Rectal smooth muscle tissue (tissue), 1 donor: ENCODE measurements around the gene RAE1.

Experiments
- H3K27ac ChIP-seq: one replicate; pipeline ENCODE4 v1.7.0; 2013; ENCODE audit warnings: low read depth, low read length, inconsistent platforms
- H3K27me3 ChIP-seq: one replicate; pipeline ENCODE4 v1.7.0; 2013; ENCODE audit warnings: low read length; ENCODE audit not compliant: control insufficient read depth, insufficient read depth
- H3K36me3 ChIP-seq: one replicate; pipeline ENCODE4 v1.7.0; 2013; ENCODE audit warnings: low read length; ENCODE audit not compliant: control insufficient read depth, insufficient read depth
- H3K4me1 ChIP-seq: one replicate; pipeline ENCODE4 v1.7.0; 2013; ENCODE audit warnings: low read length; ENCODE audit not compliant: control insufficient read depth, insufficient read depth
- H3K4me3 ChIP-seq: one replicate; pipeline ENCODE4 v1.7.0; 2013; ENCODE audit warnings: low read length
- H3K9ac ChIP-seq: one replicate; pipeline ENCODE4 v1.7.0; 2013; ENCODE audit warnings: low read length

RAE1 gene

DNA sequence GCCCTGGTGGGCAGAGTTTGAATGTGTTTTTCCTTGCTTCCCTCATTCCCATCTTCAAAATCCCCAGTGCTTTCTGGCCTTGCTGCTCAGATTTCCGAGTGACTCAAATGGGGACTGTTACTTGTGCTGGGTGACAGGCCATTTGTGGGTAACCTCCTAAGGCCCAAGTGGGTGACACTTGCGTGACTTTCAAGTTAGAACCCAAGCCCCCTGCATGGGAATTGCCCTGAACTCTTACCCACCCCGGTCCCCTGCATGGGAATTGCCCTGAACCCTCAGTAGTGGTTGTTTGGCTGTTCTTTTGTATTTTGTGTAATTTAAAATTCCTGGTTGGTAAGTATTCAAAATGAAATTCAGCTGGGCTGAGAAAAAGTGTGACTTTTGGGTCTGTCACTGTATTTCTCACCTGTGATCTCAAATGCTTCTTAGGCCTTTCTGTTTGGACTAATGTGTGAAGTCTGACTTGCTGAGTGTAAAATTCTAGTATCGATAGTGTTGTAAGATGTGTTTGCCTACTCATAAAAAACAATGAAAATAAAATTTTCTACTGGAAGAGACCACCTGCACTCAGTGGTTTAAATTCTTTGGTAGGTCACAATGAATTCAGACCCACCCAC lies 27.7 kb downstream of the RAE1 start:
- no peaks in the 10 kb centered on the region for H3K27me3 ChIP-seq
- H3K4me1 ChIP-seq = no peaks in the 10 kb centered on the region
- H3K4me3 ChIP-seq = no peak overlapping the region
- H3K36me3 ChIP-seq = peaks cover 14% of the 10 kb centered on the region
- H3K27ac ChIP-seq = no peak overlapping the region
- no peak overlapping the region for H3K9ac ChIP-seq

DNA sequence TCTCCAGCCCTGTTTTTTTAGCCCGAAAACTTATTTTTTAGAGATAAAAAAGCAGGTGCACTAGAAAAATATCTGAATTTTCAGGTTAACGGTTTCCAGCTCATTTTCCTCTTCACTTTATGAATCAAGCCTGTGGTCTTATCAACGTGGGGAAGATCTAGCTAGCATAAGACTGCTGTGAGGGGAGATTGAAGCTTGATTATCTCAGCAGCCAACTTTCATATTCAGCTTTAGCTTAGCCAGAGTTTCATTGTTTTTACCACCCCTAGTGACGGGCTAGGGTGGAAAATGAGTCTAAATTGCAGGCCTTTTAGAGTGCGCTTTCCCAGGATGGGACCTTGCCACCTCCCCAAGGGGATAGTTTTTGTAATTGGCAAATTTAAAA lies 28.2 kb downstream of the RAE1 start:
- H3K36me3 ChIP-seq = peaks cover 11% of the 10 kb centered on the region

DNA sequence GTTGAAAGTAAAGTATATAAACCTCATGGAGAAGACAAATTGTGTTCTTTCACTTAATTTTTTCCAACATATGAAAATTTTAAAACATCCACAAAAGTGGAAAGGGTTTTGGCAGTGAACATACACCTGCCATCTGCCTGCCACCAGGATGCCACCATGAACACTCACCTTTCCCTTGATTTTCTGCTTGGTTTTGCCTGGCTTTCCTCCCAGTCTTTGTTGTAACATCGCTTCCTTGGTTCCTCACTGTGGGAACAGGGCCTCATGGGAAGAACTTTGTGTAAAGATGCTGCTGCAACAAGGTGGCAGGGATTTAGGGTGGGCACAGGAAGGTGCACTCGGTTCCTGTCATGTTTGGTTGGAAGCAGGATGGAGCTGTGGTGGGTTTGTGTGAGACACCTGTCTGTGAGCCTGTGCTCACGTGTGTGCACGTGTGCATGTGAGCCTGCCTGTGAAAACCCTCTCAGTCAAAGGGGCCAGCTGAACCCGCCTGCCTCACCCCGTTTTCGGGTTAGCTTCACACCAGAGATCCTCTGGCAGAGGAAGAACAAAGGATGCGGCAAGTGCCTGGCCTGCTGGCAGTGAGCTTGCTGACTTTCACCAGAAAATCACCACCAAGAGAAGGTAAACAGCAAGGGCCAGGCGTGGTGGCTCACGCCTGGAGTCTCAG lies 29.2 kb downstream of the RAE1 start:
- no peaks in the 10 kb centered on the region for H3K27me3 ChIP-seq
- H3K9ac ChIP-seq = no peak overlapping the region
- H3K27ac ChIP-seq = no peak overlapping the region
- H3K4me1 ChIP-seq = no peaks in the 10 kb centered on the region
- H3K36me3 ChIP-seq = peaks cover 6% of the 10 kb centered on the region
- no peak overlapping the region for H3K4me3 ChIP-seq

More for the DNA sequence above, 28.2 kb downstream of the RAE1 start:
- H3K4me3 ChIP-seq = no peak overlapping the region
- H3K4me1 ChIP-seq = no peaks in the 10 kb centered on the region
- H3K9ac ChIP-seq = no peak overlapping the region
- H3K27ac ChIP-seq = no peak overlapping the region
- H3K27me3 ChIP-seq = no peaks in the 10 kb centered on the region

DNA sequence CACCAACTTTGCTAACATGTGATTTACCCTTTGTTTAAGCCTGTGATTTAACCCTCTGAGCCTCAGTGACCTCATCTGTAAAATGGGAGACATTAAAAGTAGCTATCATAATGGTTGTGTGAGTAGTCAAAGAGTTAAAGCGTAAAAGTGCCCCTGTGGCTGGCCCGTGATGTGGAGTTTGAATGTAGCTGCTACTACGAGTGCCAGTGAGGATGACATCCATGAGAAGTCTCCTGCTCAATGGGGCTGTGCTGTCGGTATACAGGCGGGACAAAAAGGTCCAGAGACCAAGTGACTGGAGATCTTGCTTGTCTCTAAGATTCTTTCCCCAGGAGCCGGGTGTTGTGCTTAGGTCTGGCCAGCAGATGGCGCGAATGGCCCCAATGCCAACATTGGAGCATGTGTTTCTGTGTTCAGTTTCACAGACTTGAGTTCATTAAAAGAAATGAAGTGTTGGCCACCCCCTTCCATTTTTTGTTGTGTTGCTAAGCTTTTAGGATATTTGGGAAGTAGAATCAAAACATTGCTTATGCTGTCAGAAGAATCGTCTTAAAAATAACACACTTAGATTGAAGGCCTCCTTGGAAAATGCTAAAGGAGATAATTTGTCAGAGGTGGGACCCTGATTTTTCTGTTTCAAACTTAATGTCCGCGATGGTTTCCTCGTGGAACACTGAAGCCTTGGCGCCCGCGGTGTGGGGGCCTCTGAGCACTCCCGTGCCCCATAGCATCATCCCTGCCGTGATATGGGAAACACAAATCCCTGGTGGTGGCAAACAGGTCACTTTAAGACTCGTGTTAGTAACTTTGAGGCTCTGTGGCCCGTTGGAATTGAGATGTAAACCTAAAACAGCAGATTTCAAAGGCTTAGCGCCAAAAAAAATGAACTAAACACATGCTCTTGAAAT lies 30.8 kb downstream of the RAE1 start:
- Histone ChIP-seq H3K27ac (no peak overlapping the region), H3K4me3 (no peak overlapping the region), H3K4me1 (no peaks in the 10 kb centered on the region), H3K36me3 (peaks cover 2% of the 10 kb centered on the region), H3K27me3 (no peaks in the 10 kb centered on the region), H3K9ac (no peak overlapping the region)

DNA sequence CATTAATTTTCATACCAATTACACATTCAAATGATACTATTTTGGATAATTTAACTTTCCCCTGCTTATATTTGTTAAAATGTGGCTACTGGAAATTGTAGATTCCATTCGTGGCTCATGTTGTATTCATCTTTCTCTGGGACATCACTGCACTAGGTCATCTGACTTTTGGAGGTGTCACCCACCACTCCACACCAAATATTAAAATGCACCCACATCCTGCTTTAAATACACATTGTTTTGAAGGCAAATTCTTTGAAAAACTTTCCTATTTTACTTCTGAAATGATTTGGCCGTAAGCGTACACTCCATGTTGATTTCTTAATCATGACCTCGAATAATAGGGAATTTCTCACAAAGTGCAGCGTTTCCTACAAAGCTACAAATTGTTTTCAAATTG lies 31.5 kb downstream of the RAE1 start:
- H3K4me1 ChIP-seq = no peaks in the 10 kb centered on the region
- no peak overlapping the region for H3K4me3 ChIP-seq
- no peaks in the 10 kb centered on the region for H3K36me3 ChIP-seq
- no peak overlapping the region for H3K27ac ChIP-seq
- no peaks in the 10 kb centered on the region for H3K27me3 ChIP-seq
- H3K9ac ChIP-seq = no peak overlapping the region

DNA sequence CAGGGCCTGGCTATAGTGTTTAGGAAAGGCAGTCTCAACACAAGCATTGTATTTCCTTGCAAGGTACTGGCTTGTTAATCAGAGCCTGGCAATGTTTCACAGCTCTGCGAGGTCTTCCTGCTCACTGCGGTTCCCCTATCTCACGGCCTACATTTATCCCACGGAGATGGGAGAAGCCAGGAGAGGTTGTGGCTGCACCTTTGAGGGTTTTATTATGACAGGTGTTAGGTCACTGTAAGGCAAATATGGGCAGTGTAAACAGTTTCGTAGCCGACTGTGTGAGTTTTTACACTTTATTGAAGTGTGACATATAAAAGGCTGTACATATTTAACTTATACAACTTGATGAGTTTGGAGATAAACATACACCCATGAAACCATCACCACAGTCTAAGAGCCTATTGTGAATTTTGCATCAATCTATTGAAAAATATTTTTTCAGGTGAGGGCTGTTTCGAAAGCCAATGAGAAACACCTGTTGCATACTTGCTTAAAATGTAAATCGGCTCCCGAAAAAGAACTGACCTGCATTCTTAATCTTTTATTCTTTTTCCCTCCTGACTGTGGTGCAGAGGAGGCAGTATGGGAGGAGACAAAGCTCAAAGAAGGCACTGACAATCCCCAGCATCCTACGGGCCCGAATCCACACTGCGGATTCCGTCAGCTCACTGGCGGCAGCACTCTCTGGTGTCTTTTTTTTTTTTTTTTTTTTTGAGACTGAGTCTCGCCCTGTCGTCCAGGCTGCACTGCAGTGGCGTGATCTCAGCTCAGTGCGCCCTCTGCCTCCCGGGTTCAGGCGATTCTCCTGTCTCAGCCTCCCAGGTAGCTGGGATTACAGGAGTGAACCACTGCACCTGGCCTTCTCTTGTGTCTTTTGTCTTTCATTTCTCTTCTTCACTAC lies 32.6 kb downstream of the RAE1 start:
- Histone ChIP-seq H3K27ac (no peak overlapping the region), H3K36me3 (no peaks in the 10 kb centered on the region), H3K4me3 (no peak overlapping the region), H3K9ac (no peak overlapping the region), H3K4me1 (no peaks in the 10 kb centered on the region), H3K27me3 (no peaks in the 10 kb centered on the region)

DNA sequence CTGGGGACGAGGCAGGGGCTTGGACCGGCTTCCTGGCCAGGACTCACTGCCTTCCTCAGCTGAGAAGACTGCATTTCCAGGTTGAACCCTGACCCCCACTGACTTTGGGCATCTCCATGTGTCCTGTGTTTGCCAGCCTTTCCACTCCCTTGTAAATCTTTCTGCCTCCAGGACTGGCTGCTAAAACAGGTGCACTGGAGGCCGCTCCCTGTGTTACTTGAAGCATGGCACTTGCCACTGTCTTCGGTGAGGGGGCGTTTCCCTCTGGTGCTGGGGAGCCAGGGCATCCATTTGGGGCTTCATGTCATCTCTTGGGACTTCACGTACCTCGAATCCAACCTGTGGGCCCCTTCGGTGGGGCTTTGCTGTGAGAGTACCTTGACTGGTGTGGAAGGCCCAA lies 33.4 kb downstream of the RAE1 start:
- no peak overlapping the region for H3K27ac ChIP-seq
- H3K4me1 ChIP-seq = peaks cover 2% of the 10 kb centered on the region
- no peaks in the 10 kb centered on the region for H3K36me3 ChIP-seq
- no peak overlapping the region for H3K4me3 ChIP-seq
- no peak overlapping the region for H3K9ac ChIP-seq
- H3K27me3 ChIP-seq = no peaks in the 10 kb centered on the region

DNA sequence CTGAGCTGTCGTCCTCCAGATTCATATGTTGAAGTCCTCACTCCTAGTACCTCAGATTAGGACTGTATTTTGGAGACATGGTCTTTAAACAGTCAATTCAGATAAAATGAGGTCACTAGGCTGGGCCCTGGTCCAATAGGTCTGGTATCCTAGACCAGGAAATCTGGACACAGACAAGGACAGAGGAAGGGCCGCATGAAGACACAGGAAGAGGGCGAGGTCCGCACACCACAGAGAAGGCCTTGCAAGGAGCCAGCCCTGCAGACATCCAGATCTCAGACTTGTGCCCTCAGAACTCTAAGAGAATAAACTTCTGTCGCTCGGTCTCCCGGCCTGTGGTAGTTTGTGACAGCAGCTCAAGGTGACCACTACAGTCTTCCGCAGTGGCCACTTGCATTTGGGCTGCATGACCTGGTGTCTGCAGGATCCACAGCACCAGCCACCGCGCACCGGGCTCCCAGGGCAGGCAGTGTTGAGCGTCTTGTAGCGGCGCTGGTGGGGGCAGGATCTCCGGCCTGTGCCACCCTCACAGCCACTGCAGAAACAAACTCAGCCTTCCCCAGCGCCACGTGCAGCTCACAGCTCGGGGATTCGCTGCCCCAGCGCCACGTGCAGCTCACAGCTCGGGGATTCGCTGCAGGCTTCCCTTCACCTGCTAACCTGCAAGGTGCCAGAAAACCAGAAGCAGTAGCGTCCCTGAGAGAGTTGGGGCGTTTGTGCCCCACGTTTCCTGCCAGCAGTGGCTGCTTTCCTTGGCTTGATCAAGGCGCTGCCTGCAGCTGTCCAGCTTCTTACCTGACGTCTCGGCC lies 34.1 kb downstream of the RAE1 start:
- H3K4me1 ChIP-seq = peaks cover 8% of the 10 kb centered on the region
- no peak overlapping the region for H3K27ac ChIP-seq
- H3K27me3 ChIP-seq = no peaks in the 10 kb centered on the region
- H3K36me3 ChIP-seq = no peaks in the 10 kb centered on the region
- H3K4me3 ChIP-seq = no peak overlapping the region
- H3K9ac ChIP-seq = no peak overlapping the region

DNA sequence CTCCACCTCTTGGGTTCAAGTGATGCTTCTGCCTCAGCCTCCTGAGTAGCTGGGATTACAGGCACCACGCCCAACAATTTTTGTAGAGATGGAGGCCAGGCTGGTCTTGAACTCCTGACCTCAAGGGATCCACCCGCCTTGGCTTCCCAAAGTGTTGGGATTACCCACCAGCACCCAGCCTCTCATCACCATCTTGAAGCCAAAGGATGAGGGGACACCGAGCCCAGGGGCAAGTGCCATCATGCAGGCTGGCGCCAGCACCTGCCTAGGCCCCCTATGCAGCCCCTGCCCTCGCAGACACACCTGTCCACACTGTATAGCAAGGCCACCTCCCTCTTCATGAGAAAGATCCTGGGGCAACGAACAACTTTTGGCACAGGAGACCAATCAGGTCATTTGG lies 34.9 kb downstream of the RAE1 start:
- Histone ChIP-seq H3K9ac (no peak overlapping the region), H3K4me1 (peaks cover 8% of the 10 kb centered on the region), H3K27ac (no peak overlapping the region), H3K4me3 (no peak overlapping the region), H3K36me3 (no peaks in the 10 kb centered on the region), H3K27me3 (no peaks in the 10 kb centered on the region)

DNA sequence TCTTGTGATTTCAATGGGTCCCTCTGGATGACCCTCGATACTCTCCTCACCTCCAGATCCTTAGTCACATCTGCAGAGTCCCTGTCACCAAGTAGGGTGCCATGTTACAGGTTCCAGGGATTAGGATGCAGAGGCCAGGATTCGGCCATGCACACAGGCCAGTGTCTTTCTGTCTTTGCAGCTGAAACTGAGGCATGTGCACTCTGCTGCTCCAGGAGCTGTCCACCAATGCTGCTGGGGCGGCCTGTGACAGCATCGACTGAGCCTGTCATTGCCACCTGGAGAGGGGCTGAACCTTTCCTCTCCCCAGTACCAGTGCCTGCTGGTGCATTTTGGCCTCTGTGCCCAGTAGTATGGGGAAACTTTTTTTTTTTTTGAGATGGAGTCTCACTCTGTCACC lies 35.7 kb downstream of the RAE1 start:
- Histone ChIP-seq H3K27me3 (no peaks in the 10 kb centered on the region), H3K27ac (no peak overlapping the region), H3K4me1 (peaks cover 8% of the 10 kb centered on the region), H3K9ac (no peak overlapping the region), H3K4me3 (no peak overlapping the region), H3K36me3 (no peaks in the 10 kb centered on the region)

DNA sequence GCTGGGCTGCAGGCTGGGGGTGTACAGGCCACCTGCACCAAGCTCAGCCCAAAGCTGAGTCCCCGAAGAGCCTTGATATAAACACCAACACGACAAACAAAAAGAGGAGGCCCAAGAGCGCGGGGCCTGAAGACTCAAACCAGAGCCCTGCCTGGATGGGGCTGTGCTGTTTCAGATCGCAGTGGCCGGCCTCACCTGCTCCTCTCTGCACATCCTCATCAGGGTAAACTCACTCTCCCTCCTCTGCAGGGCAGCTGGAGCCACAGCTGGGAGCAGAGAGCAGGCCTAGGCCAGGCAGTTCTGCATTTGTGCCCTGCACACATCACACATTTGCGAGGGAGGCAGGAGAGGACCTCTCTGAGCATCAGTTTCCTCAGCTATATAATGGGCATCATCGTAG lies 36.4 kb downstream of the RAE1 start:
- Histone ChIP-seq H3K4me1 (peaks cover 8% of the 10 kb centered on the region), H3K4me3 (no peak overlapping the region), H3K36me3 (no peaks in the 10 kb centered on the region), H3K9ac (no peak overlapping the region), H3K27me3 (no peaks in the 10 kb centered on the region), H3K27ac (no peak overlapping the region)
